HG03060 (cell line): ENCODE results near the gene IL34.
"Not testable (repeated sequence)": the region's sequence is repeated elsewhere in the genome, so short reads cannot be mapped to it uniquely, and the experiment has no call there.

Source experiments
- ATAC-seq: cut with Tn5 transposase; IDR thresholded peaks from one replicate; pipeline ENCODE4 v1.9.1; 2021; ENCODE audit warnings: low read depth, moderate number of reproducible peaks; ENCODE audit not compliant: unreplicated experiment

The IL34 gene

DNA sequence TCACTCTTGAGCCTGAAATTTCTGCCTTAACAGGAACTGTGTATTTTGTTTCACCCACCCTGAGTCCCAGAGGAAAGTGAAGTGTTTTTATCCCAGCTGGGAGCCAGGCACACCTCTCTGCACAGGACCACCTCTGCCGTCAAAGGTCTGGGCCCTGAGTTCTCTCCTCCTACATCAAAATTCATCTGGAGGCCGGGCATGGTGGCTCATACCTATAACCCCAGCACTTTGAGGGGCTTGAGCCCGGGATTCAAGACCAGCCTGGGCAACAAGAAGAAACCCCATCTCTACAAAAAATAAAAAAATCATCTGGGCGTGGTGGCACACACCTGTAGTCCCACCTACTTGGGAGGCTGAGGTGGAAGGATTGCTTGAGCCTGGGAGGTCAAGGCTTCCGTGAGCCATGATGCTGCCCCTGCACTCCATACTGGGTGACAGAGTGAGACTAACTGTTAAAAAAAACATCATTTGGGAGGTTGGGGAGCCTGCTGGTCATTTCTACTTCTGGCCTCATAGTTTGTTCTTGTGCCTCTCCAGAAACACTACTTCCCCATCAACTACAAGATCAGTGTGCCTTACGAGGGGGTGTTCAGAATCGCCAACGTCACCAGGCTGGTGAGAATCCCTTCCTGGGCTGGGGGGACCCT lies 9.8 kb downstream of the IL34 start:
- ATAC-seq = no peak

DNA sequence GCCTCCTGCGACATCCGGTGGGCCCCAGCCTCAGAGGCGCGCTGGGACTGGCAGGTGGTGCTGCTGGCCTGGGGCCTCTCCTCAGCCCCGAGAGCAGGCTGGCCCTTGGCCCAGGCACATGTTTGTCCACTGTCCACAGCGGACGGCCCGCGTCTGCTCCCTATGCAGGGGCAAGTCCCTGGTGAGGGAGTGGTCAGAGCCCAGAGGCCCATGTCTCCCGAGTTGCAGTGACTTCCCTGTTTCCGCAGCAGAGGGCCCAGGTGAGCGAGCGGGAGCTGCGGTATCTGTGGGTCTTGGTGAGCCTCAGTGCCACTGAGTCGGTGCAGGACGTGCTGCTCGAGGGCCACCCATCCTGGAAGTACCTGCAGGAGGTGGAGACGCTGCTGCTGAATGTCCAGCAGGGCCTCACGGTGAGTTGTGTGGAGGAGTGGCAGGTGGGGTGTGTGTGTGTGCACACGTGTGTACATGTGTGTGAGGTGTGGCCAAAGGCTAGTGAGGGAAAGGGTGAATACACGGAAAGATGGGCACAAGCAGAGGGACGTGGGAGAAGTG lies 10.4 kb downstream of the IL34 start:
- no peak for ATAC-seq

DNA sequence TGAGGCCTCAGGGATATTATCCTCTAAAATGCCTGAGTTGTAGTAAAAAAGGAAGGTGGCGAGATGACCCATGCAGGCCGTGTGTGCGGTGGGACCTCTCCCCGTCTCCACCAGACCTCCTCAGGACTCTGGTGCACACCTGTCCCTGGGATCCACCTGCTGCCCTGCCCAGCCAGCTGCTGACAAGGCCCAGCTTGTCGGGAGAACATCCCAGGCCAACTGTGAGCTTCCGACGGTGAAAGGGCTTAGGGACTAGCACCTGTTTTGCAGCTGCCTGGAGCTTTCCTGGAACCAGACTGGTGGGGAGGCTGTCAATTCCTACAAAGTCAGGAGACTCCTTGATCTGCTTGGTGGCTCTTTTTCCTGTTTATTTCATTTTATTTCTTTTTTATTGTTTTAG lies 11.6 kb downstream of the IL34 start:
- ATAC-seq = no peak

- ATAC-seq = no peak
These were observed 12.6 kb downstream of the IL34 start for GRCh38 chr16:70658921-70659320.

DNA sequence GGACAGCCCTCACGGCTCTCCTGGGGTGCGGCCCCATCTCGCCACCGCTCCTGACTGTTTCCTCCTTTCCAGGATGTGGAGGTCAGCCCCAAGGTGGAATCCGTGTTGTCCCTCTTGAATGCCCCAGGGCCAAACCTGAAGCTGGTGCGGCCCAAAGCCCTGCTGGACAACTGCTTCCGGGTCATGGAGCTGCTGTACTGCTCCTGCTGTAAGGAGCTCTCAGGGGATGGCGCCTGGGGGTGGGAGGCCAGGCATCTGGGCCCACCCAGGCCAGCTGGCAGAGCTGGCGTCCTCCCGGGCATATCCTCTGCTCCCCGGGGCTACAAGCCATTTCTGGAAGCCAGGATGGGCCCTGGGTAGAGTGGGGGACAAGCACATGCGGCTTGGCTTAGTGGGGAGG lies 13.2 kb downstream of the IL34 start:
- no peak for ATAC-seq

DNA sequence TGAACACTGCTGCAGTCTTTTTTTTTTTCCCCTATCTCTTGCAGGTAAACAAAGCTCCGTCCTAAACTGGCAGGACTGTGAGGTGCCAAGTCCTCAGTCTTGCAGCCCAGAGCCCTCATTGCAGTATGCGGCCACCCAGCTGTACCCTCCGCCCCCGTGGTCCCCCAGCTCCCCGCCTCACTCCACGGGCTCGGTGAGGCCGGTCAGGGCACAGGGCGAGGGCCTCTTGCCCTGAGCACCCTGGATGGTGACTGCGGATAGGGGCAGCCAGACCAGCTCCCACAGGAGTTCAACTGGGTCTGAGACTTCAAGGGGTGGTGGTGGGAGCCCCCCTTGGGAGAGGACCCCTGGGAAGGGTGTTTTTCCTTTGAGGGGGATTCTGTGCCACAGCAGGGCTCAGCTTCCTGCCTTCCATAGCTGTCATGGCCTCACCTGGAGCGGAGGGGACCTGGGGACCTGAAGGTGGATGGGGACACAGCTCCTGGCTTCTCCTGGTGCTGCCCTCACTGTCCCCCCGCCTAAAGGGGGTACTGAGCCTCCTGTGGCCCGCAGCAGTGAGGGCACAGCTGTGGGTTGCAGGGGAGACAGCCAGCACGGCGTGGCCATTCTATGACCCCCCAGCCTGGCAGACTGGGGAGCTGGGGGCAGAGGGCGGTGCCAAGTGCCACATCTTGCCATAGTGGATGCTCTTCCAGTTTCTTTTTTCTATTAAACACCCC lies 13.8 kb downstream of the IL34 start:
- no peak for ATAC-seq

- no peak for ATAC-seq
These were observed 14.5 kb downstream of the IL34 start for GRCh38 chr16:70660672-70661350.

GRCh38 chr16:70661534-70661917 lies 15.2 kb downstream of the IL34 start:
- no peak for ATAC-seq

GRCh38 chr16:70661918-70662641 lies 15.7 kb downstream of the IL34 start:
- no peak for ATAC-seq

- no peak for ATAC-seq
These were observed 16.7 kb downstream of the IL34 start for GRCh38 chr16:70662991-70663523.

- no peak for ATAC-seq
These were observed 17.4 kb downstream of the IL34 start for GRCh38 chr16:70663524-70664324.

DNA sequence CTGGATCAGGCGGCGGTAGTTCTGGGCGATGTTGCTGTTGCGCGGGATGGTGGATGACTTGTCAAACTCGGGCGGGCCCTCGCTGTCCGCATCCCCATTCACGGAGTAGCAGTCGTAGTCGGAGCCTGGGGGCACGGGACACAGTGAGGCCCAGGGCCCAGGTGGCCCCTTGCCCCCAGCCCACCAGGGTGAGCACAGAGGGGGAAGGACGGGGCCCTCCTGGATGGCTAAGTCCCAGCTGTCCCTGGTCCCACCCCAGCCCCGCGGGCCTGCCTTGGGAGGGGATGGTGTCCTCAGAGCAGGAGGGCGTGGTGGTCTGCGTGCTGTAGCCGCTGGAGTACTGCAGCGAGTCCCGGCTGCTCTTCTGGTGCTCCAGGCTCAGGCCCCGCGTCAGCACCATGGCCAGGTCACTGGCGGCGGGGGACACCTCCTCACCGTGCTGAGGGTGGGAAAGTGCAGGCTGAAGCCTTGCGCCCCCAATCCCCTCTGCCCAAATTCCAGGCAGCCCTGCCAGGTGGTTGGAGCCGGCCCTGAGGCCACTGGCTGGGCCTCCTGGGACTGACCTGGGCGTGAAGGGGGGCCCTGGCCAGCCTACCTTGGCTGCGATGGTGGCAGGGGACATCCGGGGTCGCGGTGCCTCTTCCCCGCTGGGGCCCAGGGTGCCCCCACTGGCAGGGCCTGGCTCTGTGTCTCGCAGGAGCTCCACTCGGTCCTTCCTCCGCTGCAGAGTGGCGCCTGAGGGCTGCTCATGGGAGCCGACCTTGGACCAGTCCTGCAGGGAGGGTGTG lies 18.2 kb downstream of the IL34 start:
- no peak for ATAC-seq

GRCh38 chr16:70665113-70665694 lies 18.8 kb downstream of the IL34 start:
- no peak for ATAC-seq

DNA sequence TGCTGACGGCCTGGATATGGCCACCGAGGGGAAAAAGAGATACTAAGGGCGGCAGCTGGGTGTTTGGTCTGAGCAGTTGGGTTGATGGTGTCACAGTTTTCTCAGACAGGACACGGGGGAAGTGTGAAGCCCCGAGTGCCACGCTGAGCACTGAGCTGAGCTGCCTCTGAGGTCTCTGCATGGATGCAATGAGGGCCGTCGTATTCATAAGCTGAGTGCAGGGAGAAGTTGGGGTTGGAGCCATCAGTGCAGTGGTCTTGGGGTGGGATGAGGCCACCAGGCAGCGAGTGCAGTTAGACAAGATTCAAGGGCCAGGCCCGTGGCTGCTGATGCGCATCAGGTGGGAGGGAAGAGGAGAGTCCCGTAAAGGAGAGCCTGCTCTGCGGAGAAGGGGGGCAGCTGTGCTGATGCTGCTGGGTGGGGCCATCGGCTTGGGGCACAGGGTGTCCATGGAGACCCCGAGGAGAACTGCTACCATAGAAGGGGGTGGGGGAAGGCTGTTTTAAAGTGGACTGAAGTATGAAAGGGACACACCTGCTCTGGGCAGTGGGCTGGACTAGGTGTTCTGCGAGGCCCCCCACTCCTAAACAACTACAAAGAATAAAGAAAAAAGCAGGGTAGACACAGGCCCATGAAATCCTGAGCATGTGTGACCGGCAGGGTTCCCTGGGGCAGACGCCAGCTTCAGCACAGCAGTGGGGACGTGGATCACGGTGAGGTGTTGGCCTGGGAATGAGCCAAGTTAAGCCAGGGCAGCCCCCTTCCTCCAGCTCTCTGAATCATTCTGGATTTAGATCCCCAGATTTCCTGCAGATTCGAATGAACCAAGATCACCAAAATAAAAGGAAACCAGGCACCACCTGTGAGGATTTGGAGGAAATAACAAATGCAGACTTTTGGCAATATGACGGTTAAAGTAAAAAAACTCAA lies 19.7 kb downstream of the IL34 start:
- no peak for ATAC-seq

- no peak for ATAC-seq
These were observed 23.8 kb downstream of the IL34 start for GRCh38 chr16:70670175-70670574.

GRCh38 chr16:70670938-70671337 lies 24.6 kb downstream of the IL34 start:
- ATAC-seq = not testable (repeated sequence)

GRCh38 chr16:70674221-70675014 lies 28.1 kb downstream of the IL34 start:
- no peak for ATAC-seq
